Transverse colon (tissue), 4 donors: ENCODE data around the gene KIF1C.

Source experiments
- EP300 ChIP-seq: sonication (generic); formaldehyde crosslinking; IDR thresholded peaks from one replicate; pipeline ENCODE4 v1.6.1; 2017; ENCODE audit warnings: antibody characterized with exemption, low read depth
- POLR2A ChIP-seq: fragments of 450-650 bp; IDR thresholded peaks from one replicate; pipeline ENCODE4 v1.6.1; 2016; ENCODE audit warnings: antibody characterized with exemption, mild to moderate bottlenecking, moderate library complexity
- POLR2AphosphoS5 ChIP-seq, 3 donors: sonication (generic); formaldehyde crosslinking; IDR thresholded peaks; one replicate each; pipeline ENCODE4 v1.6.1; 2016; ENCODE audit warnings: antibody characterized with exemption in 3 of 3
- TF ChIP-seq, protein P1 (sequence below), 5 experiments: fragments of 200-600 bp in 3 of 5; fragments of 450-650 bp in 2 of 5; sonication (generic) in 3 of 5; IDR thresholded peaks; 1 replicate in 2 of 5; 2 replicates in 3 of 5; pipeline ENCODE4 v1.5.1; 2016 to 2017; ENCODE audit warnings: antibody characterized with exemption in 5 of 5, inconsistent platforms in 3 of 5, mild to moderate bottlenecking in 2 of 5, moderate library complexity in 1 of 5

DNA sequence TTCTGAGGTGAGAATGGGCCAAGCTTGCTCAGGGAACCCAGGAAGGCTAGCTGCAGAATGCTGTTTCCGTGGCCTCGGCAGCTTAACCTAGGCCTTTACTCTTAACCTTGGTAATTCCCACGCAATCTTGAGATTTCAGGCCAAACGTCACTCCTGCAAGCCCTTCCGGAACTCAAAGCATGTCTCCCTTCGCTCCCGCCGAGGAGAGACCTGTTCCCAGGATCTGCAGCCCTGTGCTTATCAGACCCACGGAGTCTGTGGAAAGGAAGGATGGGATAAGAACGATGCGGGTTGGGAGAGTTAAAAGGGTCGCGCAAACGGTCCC is 80.0 kb downstream of the KIF1C start:
- TF ChIP-seq POLR2A (no peak), EP300 (no peak), POLR2AphosphoS5 (IDR thresholded peaks at IDR 0.05) (no peak)
- TF ChIP-seq, protein P1, sequence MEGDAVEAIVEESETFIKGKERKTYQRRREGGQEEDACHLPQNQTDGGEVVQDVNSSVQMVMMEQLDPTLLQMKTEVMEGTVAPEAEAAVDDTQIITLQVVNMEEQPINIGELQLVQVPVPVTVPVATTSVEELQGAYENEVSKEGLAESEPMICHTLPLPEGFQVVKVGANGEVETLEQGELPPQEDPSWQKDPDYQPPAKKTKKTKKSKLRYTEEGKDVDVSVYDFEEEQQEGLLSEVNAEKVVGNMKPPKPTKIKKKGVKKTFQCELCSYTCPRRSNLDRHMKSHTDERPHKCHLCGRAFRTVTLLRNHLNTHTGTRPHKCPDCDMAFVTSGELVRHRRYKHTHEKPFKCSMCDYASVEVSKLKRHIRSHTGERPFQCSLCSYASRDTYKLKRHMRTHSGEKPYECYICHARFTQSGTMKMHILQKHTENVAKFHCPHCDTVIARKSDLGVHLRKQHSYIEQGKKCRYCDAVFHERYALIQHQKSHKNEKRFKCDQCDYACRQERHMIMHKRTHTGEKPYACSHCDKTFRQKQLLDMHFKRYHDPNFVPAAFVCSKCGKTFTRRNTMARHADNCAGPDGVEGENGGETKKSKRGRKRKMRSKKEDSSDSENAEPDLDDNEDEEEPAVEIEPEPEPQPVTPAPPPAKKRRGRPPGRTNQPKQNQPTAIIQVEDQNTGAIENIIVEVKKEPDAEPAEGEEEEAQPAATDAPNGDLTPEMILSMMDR (IDR thresholded peaks at IDR 0.05): no peak
